Amygdala (tissue), 56 donors: ENCODE results near the gene ANKRD30A.
"Not testable (repeated sequence)": the region's sequence is repeated elsewhere in the genome, so short reads cannot be mapped to it uniquely, and the experiment has no call there.

Experiments
- DNase-seq, 56 donors: peaks; one replicate each; lab custom pipeline; 2025; lab: John Stamatoyannopoulos, UW

ANKRD30A gene, protein sequence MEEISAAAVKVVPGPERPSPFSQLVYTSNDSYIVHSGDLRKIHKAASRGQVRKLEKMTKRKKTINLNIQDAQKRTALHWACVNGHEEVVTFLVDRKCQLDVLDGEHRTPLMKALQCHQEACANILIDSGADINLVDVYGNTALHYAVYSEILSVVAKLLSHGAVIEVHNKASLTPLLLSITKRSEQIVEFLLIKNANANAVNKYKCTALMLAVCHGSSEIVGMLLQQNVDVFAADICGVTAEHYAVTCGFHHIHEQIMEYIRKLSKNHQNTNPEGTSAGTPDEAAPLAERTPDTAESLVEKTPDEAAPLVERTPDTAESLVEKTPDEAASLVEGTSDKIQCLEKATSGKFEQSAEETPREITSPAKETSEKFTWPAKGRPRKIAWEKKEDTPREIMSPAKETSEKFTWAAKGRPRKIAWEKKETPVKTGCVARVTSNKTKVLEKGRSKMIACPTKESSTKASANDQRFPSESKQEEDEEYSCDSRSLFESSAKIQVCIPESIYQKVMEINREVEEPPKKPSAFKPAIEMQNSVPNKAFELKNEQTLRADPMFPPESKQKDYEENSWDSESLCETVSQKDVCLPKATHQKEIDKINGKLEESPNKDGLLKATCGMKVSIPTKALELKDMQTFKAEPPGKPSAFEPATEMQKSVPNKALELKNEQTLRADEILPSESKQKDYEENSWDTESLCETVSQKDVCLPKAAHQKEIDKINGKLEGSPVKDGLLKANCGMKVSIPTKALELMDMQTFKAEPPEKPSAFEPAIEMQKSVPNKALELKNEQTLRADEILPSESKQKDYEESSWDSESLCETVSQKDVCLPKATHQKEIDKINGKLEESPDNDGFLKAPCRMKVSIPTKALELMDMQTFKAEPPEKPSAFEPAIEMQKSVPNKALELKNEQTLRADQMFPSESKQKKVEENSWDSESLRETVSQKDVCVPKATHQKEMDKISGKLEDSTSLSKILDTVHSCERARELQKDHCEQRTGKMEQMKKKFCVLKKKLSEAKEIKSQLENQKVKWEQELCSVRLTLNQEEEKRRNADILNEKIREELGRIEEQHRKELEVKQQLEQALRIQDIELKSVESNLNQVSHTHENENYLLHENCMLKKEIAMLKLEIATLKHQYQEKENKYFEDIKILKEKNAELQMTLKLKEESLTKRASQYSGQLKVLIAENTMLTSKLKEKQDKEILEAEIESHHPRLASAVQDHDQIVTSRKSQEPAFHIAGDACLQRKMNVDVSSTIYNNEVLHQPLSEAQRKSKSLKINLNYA (N-terminal part only)

DNA sequence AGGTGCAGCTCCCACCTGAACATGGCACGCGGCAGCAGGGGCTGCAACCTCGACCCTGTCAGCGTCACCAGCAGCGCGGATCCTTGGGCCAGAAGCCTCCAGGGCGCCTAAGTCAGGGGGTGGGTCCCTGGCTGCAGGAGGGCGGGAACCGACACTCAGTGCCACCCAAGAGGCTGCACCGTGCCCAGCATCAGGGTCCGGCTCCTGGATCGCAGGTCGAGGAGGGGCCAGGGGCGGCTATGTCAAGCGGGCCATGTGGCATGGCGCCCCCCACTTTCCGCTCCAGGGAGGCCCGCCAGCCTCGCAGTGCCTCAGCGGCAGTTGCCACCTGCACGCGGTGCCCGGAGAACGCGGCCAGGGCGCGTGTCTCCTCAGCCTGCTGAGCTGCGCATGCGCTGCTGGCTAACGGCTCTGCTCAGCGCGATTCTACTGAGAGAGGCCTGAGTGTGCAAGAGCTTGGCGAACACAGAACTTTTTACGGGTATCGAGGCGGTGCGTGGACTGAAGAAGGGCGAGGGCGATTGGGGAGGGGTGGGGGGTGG lies at the start of gene ANKRD30A:
Gene ANKRD30A, plus strand, starts transcription at position 408 of the 542 bp plus-strand sequence. CDS start 190 bp downstream, outside the sequence.
- no peak for DNase-seq

DNA sequence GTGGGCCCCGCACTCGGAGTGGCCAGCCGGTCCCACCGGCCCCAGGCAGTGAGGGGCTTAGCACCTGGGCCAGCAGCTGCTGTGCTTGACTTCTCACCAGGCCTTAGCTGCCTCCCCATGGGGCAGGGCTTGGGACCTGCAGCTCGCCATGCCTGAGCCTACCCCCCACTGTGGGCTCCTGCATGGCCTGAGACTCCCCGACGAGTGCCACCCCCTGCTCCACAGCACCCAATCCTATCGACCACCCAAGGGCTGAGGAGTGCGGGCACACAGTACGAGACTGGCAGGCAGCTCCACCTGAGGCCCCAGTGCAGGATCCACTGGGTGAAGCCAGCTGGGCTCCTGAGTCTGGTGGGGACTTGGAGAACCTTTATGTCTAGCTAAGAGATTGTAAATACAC lies 49.3 kb upstream of the ANKRD30A start:
- not testable (repeated sequence) for DNase-seq

DNA sequence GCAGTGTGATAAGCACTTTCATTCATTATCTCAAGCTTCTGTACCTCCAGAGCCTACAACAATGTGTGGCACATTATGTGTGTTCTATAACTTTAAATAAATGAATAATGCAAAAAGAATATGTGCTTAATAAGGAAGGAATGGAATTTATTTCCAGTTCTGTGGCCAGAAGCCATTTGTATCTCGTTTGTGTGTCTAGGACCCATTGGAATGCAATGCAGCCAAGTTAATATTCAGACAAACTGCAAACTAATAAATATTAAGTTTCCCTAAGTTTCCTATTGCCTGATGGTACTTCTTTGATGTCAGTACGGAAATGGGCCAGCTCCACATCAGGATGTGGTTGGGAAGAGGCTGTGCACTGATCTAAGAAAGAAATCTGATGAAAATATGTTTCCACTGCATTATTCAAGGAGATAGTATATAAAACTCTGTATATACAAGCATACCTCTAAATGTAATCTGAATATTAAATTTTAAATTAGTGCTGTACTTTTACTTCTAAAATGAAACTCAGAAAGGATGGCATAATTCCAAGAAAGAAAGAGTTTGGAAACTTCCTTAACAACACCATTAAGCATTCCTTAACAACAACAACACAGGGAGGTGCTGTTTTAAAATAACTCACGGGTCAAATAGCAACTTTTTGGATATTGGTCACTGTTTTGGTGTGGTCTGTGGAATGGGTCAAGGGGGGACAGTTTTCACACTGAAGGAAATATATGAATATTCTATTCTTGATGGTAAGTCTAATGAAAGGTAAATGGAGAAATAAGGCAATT lies 29.4 kb upstream of the ANKRD30A start:
- no peak for DNase-seq

DNA sequence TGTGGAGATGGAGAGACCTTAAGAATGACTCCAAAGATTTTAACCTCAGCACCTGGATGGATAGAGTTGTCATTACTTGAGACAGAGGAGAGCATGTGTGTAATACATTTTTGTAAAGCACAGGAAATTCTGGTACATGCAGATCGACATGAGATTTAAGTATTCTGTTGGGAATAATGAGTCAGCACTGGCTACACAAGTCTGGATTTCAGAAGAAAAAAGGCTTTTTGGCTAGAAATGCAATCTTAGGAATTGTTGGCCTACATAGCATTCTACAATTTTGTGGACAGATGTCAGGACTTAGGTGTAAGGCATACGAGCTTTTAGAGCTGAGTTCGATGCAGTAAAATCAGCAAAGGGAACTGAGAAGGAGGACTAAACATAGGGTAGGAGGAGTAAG lies 24.1 kb upstream of the ANKRD30A start:
- DNase-seq, result no peak

DNA sequence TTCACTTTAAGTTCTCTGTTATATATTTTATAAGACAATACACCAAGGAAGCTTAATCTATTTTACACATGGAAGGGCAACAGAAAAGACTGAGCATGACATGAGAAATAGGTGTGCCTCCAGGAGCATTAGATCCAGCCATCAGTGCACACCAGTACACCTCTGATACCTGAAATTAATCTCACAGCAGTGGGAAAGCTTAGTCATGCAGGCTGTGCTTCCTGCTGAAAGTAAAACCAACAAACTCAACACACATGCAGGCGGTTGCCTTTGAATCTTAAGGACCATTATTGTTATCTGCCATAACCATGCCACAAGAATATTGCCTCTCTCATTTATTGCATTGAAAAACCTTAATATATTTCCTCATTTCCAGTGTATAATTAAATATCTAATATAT lies 16.4 kb upstream of the ANKRD30A start:
- DNase-seq, result no peak

DNA sequence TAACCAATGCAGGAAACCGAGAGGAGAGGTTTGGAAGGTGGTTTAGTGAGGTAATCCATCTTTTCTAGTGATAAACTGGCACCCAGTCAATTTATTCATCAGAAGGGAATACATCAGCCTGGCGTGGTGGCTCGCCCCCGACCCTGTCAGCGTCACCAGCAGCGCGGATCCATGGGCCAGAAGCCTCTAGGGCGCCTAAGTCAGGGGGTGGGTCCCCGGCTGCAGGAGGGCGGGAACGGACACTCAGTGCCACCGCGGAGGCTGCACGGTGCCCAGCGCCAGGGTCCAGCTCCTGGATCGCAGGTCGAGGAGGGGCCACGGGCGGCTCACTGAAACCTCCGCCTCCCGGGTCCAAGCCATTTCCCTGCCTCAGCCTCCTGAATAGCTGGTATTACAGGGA lies 866 bp upstream of the ANKRD30A start:
- no peak for DNase-seq

- no peak for DNase-seq
These were observed 523 bp downstream of the ANKRD30A start for GRCh38 chr10:37125921-37126320.

GRCh38 chr10:37146443-37146842 lies 21.0 kb downstream of the ANKRD30A start:
- DNase-seq, result no peak

GRCh38 chr10:37162430-37162829 lies 37.0 kb downstream of the ANKRD30A start:
- DNase-seq, result not testable (repeated sequence)

DNA sequence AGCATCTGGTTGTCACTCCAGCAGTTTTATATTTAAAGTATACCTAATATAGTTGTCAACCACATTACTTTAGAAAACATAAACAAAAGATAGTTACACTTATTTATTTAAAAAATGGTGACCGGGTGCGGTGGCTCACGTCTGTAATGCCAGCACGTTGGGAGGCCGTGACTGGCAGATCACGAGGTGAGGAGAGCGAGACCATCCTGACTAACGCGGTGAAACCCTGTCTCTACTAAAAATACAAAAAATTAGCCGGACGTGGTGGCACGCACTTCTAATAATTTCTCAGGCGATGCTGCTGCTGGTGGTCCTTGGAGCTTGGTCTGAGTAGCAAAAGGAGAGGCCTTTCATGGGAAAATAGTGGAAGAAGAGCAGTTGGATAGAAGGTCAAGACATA lies 46.5 kb downstream of the ANKRD30A start:
- DNase-seq, result not testable (repeated sequence)

DNA sequence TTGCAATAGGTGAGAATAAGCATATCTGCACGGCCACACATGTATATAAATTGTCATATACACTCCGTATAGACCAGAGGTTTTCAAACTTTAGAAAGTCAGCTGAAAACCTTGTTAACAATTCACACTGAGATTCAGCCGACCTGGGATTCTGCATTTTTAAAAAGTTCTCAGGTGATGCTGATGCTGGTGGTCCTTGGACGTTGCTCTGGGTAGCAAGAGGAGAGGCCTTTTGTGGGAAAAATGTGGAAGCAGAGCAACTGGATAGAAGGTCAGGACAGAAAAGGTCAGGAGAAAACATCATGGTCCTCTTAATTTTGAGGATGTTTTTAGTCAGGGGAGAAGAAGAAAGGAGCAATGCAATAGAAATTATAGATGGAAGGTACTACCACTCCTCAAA lies 52.9 kb downstream of the ANKRD30A start:
- DNase-seq, result not testable (repeated sequence)

DNA sequence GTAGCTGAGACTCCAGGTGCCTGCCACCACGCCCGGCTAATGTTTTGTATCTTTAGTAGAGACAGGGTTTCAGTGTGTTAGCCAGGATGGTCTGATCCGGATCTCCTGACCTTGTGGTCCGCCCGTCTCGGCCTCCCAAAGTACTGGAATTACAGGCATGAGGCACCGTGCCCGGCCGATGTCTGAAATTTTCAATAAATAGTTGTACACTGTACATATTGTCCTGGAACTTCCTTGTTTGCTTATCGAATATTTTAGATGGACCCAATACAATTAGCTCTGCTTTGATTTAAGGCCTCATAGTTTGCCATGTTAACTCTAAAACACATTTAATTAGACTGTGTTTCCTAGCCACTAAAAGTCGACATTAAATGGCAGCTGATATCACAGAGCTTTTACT lies 57.3 kb downstream of the ANKRD30A start:
- DNase-seq, result not testable (repeated sequence)

GRCh38 chr10:37206132-37206531 lies 80.7 kb downstream of the ANKRD30A start:
- DNase-seq, result no peak

DNA sequence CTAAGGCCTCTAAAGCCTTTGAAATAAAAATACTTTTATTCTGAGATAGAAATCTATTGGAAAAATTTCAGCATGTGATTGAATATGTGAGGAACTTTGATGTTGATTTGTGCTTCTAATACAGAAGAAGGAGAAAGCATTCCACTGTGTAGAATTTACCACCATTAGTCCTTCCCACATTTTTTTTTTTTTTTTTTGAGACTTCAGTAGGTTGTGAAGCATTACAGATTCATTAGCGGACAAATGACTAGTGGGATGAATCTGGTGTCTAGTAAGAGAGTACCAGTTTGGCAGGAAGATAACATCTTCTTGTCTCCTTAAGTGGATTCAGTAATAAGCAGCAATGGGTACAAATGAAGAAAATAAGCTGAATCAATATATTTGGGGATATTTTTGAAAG lies 95.5 kb downstream of the ANKRD30A start:
- DNase-seq, result no peak

- DNase-seq, result peak in 1 of 56 donors; percentile 1
These were observed 96.6 kb downstream of the ANKRD30A start for GRCh38 chr10:37222046-37222445.

DNA sequence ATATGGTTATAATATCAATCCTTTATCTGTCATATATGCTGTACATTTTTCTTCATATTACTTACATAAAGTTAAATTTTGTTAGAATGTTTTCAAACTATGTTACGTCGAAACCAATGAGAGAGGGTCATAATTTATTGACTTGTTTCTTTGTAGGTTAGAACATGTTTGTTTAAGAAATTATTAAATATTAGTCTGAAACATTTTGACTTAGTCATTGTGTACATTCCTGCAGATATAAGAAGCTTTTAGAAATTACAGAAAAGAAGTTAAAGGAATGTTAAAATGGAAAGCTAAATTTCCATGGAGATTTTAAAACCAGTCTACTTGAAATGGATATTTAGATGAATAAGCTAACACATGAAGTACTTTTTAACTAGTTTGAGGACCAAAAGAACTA lies 99.8 kb downstream of the ANKRD30A start:
- DNase-seq, result no peak

DNA sequence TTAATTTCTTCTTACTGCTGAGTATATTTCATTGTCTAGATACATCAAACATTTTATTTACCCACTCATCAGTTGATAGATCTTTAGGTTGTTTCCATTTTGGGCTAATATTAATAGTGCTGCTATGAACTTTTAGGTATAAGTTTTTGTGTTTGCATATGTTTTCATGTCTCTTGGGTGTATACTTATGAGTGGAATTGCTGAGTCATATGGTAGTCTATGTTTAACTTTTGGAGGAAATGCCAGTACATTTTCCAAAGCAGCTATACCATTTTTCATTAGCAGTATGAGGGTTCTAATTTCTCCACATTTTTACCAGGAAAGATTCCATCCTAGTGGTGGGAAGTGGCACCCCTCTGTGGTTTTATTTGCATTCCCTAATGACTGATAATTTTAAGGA lies 101.1 kb downstream of the ANKRD30A start:
- no peak for DNase-seq

- DNase-seq, result no peak
These were observed 109.3 kb downstream of the ANKRD30A start for GRCh38 chr10:37234692-37235091.

GRCh38 chr10:37236093-37236492 lies 110.7 kb downstream of the ANKRD30A start:
- DNase-seq, result no peak

DNA sequence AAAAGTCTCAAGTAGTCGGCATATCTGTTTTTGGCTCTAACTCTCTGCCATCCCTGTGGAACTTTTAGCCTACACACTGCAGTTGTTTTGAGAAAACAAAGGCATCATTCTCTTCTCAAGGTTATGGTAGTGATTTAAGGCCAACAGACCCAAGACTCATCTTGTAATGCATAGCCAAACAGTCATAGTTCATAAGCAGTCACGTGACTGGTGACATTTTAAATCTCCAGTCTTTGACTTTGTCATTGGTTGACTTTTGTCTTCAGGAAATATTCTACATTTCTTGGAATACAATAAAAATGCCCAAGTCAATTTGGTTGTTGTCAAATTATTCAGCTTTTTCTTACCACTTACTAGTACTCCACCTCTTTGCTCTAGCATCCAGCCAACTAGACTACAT lies 114.8 kb downstream of the ANKRD30A start:
- DNase-seq, result no peak
